GM12878 (cell line): ENCODE measurements around the gene BCORL1.

Experiments
- ASH2L ChIP-seq: fragments of 300-600, 200-600 bp; sonication (generic); IDR thresholded peaks from 2 replicates; pipeline ENCODE4 v1.6.1; 2017; ENCODE audit warnings: low read depth, mild to moderate bottlenecking, borderline replicate concordance
- CTCF ChIP-seq, 3 experiments: IDR thresholded peaks in 2 of 3; conservative IDR thresholded peaks in 1 of 3; 2 replicates each; pipeline ENCODE4 v1.5.1; 2011; ENCODE audit warnings: low read depth in 3 of 3, low read length in 3 of 3, mild to moderate bottlenecking in 3 of 3, control low read depth in 2 of 3, moderate library complexity in 2 of 3, inconsistent platforms in 1 of 3, mixed read lengths in 1 of 3; ENCODE audit not compliant: control insufficient read depth in 2 of 3, insufficient read depth in 1 of 3; ENCODE audit errors: extremely low read depth in 1 of 3
- FOS ChIP-seq: IDR thresholded peaks from 3 replicates; pipeline ENCODE4 v1.6.1; 2011; ENCODE audit warnings: borderline replicate concordance; ENCODE audit not compliant: insufficient read length; ENCODE audit errors: extremely low read depth
- GABPA ChIP-seq: IDR thresholded peaks from 2 replicates; pipeline ENCODE4 v1.6.1; 2014; ENCODE audit warnings: antibody characterized with exemption, low read depth, mild to moderate bottlenecking, inconsistent platforms
- MXI1 ChIP-seq: fragments of 150-350 bp; IDR thresholded peaks from 2 replicates; pipeline ENCODE4 v1.6.1; 2011; ENCODE audit warnings: low read depth, mild to moderate bottlenecking, inconsistent platforms, low read length, improper control_type of control experiment
- POLR2A ChIP-seq: IDR thresholded peaks from 2 replicates; pipeline ENCODE4 v1.6.1; 2011; ENCODE audit warnings: low read depth, mild to moderate bottlenecking, low read length
- RAD21 ChIP-seq: IDR thresholded peaks from 2 replicates; pipeline ENCODE4 v1.6.1; 2011; ENCODE audit warnings: mild to moderate bottlenecking, low read depth, low read length, moderate library complexity; ENCODE audit not compliant: insufficient read depth
- RUNX3 ChIP-seq: IDR thresholded peaks from 2 replicates; pipeline ENCODE4 v1.6.1; 2012; ENCODE audit warnings: low read length, inconsistent platforms
- SMC3 ChIP-seq: IDR thresholded peaks from 2 replicates; pipeline ENCODE4 v1.6.1; 2011; ENCODE audit warnings: low read length, improper control_type of control experiment, borderline replicate concordance
- SP1 ChIP-seq: IDR thresholded peaks from one replicate; pipeline ENCODE4 v1.6.1; 2011; ENCODE audit warnings: low read depth, low read length
- ZBTB33 ChIP-seq: fragments of 450-650 bp; IDR thresholded peaks from 2 replicates; pipeline ENCODE4 v1.6.1; 2017; ENCODE audit warnings: mild to moderate bottlenecking
- ZNF384 ChIP-seq: IDR thresholded peaks from 2 replicates; pipeline ENCODE4 v1.6.1; 2012; ENCODE audit warnings: low read depth, mild to moderate bottlenecking, low read length, improper control_type of control experiment, borderline replicate concordance
- TF ChIP-seq, protein P1 (sequence below): fragments of 450-650 bp; IDR thresholded peaks from 2 replicates; pipeline ENCODE4 v1.6.1; 2017; ENCODE audit warnings: low read depth, mild to moderate bottlenecking, moderate library complexity
- TF ChIP-seq, protein P2 (sequence below): IDR thresholded peaks from 2 replicates; pipeline ENCODE4 v1.6.1; 2012; ENCODE audit warnings: improper control_type of control experiment, low read depth, low read length; ENCODE audit not compliant: insufficient replicate concordance

DNA sequence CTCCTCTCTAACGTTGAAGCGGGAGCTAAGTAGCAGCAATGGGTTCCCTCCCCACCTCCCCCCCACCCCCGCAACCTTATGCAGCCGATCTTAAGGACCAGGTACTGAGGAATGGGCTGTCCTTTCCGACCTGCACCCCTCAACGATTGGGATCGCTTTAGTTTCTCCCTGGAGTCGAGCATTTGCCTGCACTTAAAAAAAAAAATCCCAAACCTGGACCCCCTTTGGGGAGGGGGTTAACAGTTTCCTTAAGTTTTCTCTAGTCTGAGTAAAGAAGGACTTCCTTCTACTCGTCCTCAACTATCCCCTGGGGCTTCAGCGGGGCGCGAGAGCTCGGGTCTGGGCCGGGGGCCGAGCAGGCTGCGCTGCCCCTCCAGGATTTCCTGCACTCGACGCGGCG lies 25.7 kb upstream of the BCORL1 start:
- TF ChIP-seq GABPA, result no peak
- TF ChIP-seq CTCF (IDR thresholded peaks at IDR 0.05 in 2 of 3, conservative IDR thresholded peaks at IDR 0.05 in 1 of 3; ENCODE audit: control insufficient read depth in 2 of 3, extremely low read depth in 1 of 3, insufficient read depth in 1 of 3, low read depth in 3 of 3, low read length in 3 of 3), result no peak
- no peak for TF ChIP-seq SMC3
- no peak for TF ChIP-seq POLR2A
- TF ChIP-seq, protein P1, sequence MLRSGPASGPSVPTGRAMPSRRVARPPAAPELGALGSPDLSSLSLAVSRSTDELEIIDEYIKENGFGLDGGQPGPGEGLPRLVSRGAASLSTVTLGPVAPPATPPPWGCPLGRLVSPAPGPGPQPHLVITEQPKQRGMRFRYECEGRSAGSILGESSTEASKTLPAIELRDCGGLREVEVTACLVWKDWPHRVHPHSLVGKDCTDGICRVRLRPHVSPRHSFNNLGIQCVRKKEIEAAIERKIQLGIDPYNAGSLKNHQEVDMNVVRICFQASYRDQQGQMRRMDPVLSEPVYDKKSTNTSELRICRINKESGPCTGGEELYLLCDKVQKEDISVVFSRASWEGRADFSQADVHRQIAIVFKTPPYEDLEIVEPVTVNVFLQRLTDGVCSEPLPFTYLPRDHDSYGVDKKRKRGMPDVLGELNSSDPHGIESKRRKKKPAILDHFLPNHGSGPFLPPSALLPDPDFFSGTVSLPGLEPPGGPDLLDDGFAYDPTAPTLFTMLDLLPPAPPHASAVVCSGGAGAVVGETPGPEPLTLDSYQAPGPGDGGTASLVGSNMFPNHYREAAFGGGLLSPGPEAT, result no peak
- TF ChIP-seq RUNX3, result no peak
- TF ChIP-seq SP1, result no peak
- no peak for TF ChIP-seq ZBTB33
- no peak for TF ChIP-seq MXI1
- TF ChIP-seq RAD21, result no peak
- TF ChIP-seq ZNF384, result no peak
- no peak for TF ChIP-seq ASH2L
- TF ChIP-seq FOS, result no peak
- TF ChIP-seq, protein P2, sequence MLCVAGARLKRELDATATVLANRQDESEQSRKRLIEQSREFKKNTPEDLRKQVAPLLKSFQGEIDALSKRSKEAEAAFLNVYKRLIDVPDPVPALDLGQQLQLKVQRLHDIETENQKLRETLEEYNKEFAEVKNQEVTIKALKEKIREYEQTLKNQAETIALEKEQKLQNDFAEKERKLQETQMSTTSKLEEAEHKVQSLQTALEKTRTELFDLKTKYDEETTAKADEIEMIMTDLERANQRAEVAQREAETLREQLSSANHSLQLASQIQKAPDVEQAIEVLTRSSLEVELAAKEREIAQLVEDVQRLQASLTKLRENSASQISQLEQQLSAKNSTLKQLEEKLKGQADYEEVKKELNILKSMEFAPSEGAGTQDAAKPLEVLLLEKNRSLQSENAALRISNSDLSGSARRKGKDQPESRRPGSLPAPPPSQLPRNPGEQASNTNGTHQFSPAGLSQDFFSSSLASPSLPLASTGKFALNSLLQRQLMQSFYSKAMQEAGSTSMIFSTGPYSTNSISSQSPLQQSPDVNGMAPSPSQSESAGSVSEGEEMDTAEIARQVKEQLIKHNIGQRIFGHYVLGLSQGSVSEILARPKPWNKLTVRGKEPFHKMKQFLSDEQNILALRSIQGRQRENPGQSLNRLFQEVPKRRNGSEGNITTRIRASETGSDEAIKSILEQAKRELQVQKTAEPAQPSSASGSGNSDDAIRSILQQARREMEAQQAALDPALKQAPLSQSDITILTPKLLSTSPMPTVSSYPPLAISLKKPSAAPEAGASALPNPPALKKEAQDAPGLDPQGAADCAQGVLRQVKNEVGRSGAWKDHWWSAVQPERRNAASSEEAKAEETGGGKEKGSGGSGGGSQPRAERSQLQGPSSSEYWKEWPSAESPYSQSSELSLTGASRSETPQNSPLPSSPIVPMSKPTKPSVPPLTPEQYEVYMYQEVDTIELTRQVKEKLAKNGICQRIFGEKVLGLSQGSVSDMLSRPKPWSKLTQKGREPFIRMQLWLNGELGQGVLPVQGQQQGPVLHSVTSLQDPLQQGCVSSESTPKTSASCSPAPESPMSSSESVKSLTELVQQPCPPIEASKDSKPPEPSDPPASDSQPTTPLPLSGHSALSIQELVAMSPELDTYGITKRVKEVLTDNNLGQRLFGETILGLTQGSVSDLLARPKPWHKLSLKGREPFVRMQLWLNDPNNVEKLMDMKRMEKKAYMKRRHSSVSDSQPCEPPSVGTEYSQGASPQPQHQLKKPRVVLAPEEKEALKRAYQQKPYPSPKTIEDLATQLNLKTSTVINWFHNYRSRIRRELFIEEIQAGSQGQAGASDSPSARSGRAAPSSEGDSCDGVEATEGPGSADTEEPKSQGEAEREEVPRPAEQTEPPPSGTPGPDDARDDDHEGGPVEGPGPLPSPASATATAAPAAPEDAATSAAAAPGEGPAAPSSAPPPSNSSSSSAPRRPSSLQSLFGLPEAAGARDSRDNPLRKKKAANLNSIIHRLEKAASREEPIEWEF, result no peak
